ENCODE results near the gene CDKN1A. TPM values are rescaled to one million over a fixed set of nuclear protein-coding genes. Genes with fewer than 3 reads are reported as not detected.

CDKN1A gene
- total RNA-seq, 1 donor from 2014 or later: 76.3 TPM

GRCh38 chr6:36669002-36669401 is 9.5 kb upstream of the CDKN1A start:
- Mint-ChIP-seq H3K36me3 (no peaks in the 10 kb centered on the region), H3K9me3 (no peaks in the 10 kb centered on the region), H3K27me3 (no peaks in the 10 kb centered on the region), H3K4me1 (ENCODE audit: unreplicated experiment) (peaks cover 19% of the 10 kb centered on the region), H3K27ac (no peak overlapping the region), H3K4me3 (no peak overlapping the region)
- TF ChIP-seq CTCF (conservative IDR thresholded peaks at IDR 0.05): no peak
- DNase-seq (ENCODE audit: extremely low spot score, unreplicated experiment): no peak

- TF ChIP-seq CTCF (conservative IDR thresholded peaks at IDR 0.05): no peak
- no peaks in the 10 kb centered on the region for H3K27me3 Mint-ChIP-seq
- no peaks in the 10 kb centered on the region for H3K36me3 Mint-ChIP-seq
- peaks cover 19% of the 10 kb centered on the region for H3K4me1 Mint-ChIP-seq (ENCODE audit: unreplicated experiment)
- no peaks in the 10 kb centered on the region for H3K9me3 Mint-ChIP-seq
- DNase-seq (ENCODE audit: extremely low spot score, unreplicated experiment): no peak
- no peak overlapping the region for H3K4me3 Mint-ChIP-seq
- no peak overlapping the region for H3K27ac Mint-ChIP-seq
Measured at GRCh38 chr6:36670271-36670670, 8.2 kb upstream of the CDKN1A start.

GRCh38 chr6:36671687-36672375 is 6.7 kb upstream of the CDKN1A start:
- no peaks in the 10 kb centered on the region for H3K36me3 Mint-ChIP-seq
- peaks cover 22% of the 10 kb centered on the region for H3K4me1 Mint-ChIP-seq (ENCODE audit: unreplicated experiment)
- no peak for DNase-seq (ENCODE audit: extremely low spot score, unreplicated experiment)
- no peak overlapping the region for H3K27ac Mint-ChIP-seq
- no peak overlapping the region for H3K4me3 Mint-ChIP-seq
- no peaks in the 10 kb centered on the region for H3K27me3 Mint-ChIP-seq
- H3K9me3 Mint-ChIP-seq: no peaks in the 10 kb centered on the region
- no peak for TF ChIP-seq CTCF (conservative IDR thresholded peaks at IDR 0.05)

- no peaks in the 10 kb centered on the region for H3K9me3 Mint-ChIP-seq
- H3K4me3 Mint-ChIP-seq: no peak overlapping the region
- H3K27ac Mint-ChIP-seq: peak overlapping the region; percentile 29
Measured at GRCh38 chr6:36673882-36674281, 4.6 kb upstream of the CDKN1A start.

GRCh38 chr6:36674942-36675341 is 3.6 kb upstream of the CDKN1A start:
- Mint-ChIP-seq H3K36me3 (no peaks in the 10 kb centered on the region), H3K9me3 (no peaks in the 10 kb centered on the region), H3K27me3 (peaks cover 10% of the 10 kb centered on the region), H3K27ac (peak overlapping the region; percentile 12), H3K4me1 (ENCODE audit: unreplicated experiment) (peaks cover 23% of the 10 kb centered on the region), H3K4me3 (peak overlapping the region; percentile 7)
- DNase-seq (ENCODE audit: extremely low spot score, unreplicated experiment): no peak
- TF ChIP-seq CTCF (conservative IDR thresholded peaks at IDR 0.05): no peak

More at GRCh38 chr6:36673882-36674281, 4.6 kb upstream of the CDKN1A start:
- DNase-seq (ENCODE audit: extremely low spot score, unreplicated experiment): no peak
- H3K36me3 Mint-ChIP-seq: no peaks in the 10 kb centered on the region
- peaks cover 8% of the 10 kb centered on the region for H3K27me3 Mint-ChIP-seq
- no peak for TF ChIP-seq CTCF (conservative IDR thresholded peaks at IDR 0.05)
- H3K4me1 Mint-ChIP-seq (ENCODE audit: unreplicated experiment): peaks cover 23% of the 10 kb centered on the region

Measured in type B pancreatic cell (in vitro differentiated cells).